Hematopoietic multipotent progenitor cell treated with erythropoietin and hydrocortisone succinate and interleukin-3 and kit ligand, for 4 days (in vitro differentiated cells): ENCODE measurements around the gene SEPTIN7.

ENCODE experiments used
- DNase-seq: peaks from one replicate; pipeline ENCODE4 v3.0.0-alpha.2; 2015

SEPTIN7 gene

GRCh38 chr7:35839860-35840854 lies 39.3 kb downstream of the SEPTIN7 start:
- peak; percentile 13 for DNase-seq

DNA sequence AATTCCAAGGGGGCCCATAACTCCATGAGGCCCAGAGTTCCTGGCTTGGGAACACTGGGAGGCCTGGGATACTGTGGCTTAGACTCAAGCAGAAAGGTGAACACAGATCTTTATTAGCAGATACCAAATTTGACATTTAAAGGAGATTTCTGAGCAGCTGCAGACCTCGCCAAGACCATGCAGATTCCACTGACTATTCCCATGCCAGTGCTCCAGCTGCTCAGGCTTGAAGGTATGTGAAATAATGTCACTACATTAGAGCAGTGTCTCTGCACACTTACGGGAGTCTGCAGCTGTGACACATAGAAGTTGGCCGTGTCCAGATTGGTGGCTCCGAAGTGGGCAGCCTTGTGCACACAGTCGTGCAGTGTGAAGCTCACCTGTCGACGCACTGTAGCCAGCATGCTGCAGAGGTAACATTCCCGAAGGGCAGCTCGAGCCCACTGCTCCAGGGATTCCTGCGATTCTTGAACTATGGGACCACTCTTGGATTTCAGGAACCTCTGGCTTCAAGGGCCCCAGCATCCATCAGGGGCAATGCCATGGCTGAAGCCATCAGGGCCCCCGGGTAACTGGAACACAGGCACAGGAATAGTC lies 46.1 kb downstream of the SEPTIN7 start:
- DNase-seq, result no peak

DNA sequence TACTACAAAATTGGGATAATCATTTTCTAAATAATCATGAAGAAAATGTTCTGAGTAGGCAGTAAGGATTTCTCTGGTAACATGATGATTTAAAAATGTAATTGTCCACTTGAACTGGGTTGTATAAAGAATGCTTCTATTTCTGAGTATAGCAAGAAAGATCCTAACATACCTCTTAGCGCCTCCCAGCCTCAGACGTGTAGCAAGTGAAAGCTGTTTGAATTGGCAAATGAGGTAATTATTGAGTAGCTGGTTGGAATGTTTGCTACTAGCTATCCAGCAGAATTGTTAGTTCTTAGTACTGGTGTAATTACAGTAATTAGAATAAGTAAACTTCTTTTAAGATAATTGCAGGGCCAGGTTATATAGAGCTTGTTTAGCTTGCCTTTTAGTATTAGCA lies 47.9 kb downstream of the SEPTIN7 start:
- no peak for DNase-seq

GRCh38 chr7:35849158-35849831 lies 48.4 kb downstream of the SEPTIN7 start:
- no peak for DNase-seq

- DNase-seq, result no peak
Measured at GRCh38 chr7:35849954-35850353, 49.1 kb downstream of the SEPTIN7 start.
